ENCODE data around the gene SLC25A11. TPM values are rescaled to one million over a fixed set of nuclear protein-coding genes. Genes with fewer than 3 reads are reported as not detected.

The SLC25A11 gene
- total RNA-seq, 1 donor from 2014 or later = 45.7 TPM

DNA sequence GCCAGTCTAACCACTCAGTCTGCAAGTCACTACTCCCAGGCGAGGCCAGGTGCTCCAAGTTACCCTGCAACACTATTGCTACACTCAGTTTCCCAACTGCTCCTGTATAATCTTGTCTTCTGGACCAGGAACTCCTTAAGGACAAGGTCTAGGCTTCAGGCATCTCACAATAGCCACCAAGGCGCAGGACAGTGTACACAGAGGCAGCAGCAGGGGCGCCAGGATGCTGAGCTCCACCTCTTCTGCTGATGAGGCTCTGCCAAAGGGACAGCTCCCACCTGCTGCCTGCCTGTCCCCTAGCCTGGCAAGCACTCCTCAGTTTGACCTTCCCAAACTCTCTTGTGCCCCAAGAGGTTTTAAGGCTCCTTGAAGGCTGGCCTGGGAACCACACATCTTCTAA, 3.4 kb downstream of the SLC25A11 start:
- Histone ChIP-seq H3K27me3 (no peaks in the 10 kb centered on the region), H3K27ac (no peak overlapping the region), H3K4me3 (no peak overlapping the region), H3K4me1 (peaks cover 36% of the 10 kb centered on the region), H3K36me3 (peaks cover 0 to 20% of the 10 kb centered on the region in 2 donors), H3K9me3 (no peaks in the 10 kb centered on the region)
- TF ChIP-seq POLR2A (IDR thresholded peaks at IDR 0.05) = no peak
- TF ChIP-seq CTCF (IDR thresholded peaks at IDR 0.05) = no peak
- TF ChIP-seq POLR2AphosphoS5 (IDR thresholded peaks at IDR 0.05; ENCODE audit: insufficient read depth in 1 of 2, low read depth in 1 of 2) = no peak
- intact Hi-C loops (cut with DNase I) = no loop called here
- DNase-seq (ENCODE audit: extremely low spot score in 2 of 2) = no peak

GRCh38 chr17:4935650-4936049, 4.2 kb downstream of the SLC25A11 start:
- H3K36me3 ChIP-seq = peaks cover 0 to 20% of the 10 kb centered on the region in 2 donors
- intact Hi-C loops (cut with DNase I) = no loop called here
- DNase-seq (ENCODE audit: extremely low spot score in 2 of 2) = no peak
- H3K4me3 ChIP-seq = no peak overlapping the region
- H3K4me1 ChIP-seq = peaks cover 28% of the 10 kb centered on the region
- TF ChIP-seq POLR2AphosphoS5 (IDR thresholded peaks at IDR 0.05; ENCODE audit: insufficient read depth in 1 of 2, low read depth in 1 of 2) = no peak
- no peak for TF ChIP-seq POLR2A (IDR thresholded peaks at IDR 0.05)
- no peak for TF ChIP-seq CTCF (IDR thresholded peaks at IDR 0.05)
- no peak overlapping the region for H3K27ac ChIP-seq
- no peaks in the 10 kb centered on the region for H3K27me3 ChIP-seq
- H3K9me3 ChIP-seq = no peaks in the 10 kb centered on the region

- intact Hi-C loops (cut with DNase I) = no loop called here
- H3K9me3 ChIP-seq = no peaks in the 10 kb centered on the region
- H3K36me3 ChIP-seq = peaks cover 0 to 20% of the 10 kb centered on the region in 2 donors
- no peak overlapping the region for H3K4me3 ChIP-seq
- peaks cover 27% of the 10 kb centered on the region for H3K4me1 ChIP-seq
- TF ChIP-seq CTCF (IDR thresholded peaks at IDR 0.05) = no peak
- H3K27me3 ChIP-seq = no peaks in the 10 kb centered on the region
- DNase-seq (ENCODE audit: extremely low spot score in 2 of 2) = no peak
- no peak overlapping the region for H3K27ac ChIP-seq
Measured at GRCh38 chr17:4934173-4934979, 5.5 kb downstream of the SLC25A11 start.

DNA sequence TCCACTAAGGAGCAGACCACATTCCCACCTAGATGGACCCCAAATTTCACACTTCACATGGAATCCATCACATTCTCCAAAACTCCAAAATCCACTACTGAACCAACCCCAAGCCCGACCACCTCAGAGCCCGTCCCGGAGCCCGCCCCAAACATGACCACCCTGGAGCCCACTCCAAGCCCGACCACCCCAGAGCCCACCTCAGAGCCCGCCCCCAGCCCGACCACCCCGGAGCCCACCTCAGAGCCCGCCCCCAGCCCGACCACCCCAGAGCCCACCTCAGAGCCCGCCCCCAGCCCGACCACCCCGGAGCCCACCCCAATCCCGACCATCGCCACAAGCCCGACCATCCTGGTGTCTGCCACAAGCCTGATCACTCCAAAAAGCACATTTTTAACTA, 6.2 kb downstream of the SLC25A11 start:
- intact Hi-C loops (cut with DNase I) = no loop called here
- H3K4me3 ChIP-seq = no peak overlapping the region
- peaks cover 0 to 20% of the 10 kb centered on the region in 2 donors for H3K36me3 ChIP-seq
- H3K27me3 ChIP-seq = no peaks in the 10 kb centered on the region
- no peak for DNase-seq (ENCODE audit: extremely low spot score in 2 of 2)
- H3K27ac ChIP-seq = no peak overlapping the region
- no peak for TF ChIP-seq CTCF (IDR thresholded peaks at IDR 0.05)
- no peak for TF ChIP-seq POLR2A (IDR thresholded peaks at IDR 0.05)
- TF ChIP-seq POLR2AphosphoS5 (IDR thresholded peaks at IDR 0.05; ENCODE audit: insufficient read depth in 1 of 2, low read depth in 1 of 2) = no peak
- peaks cover 19% of the 10 kb centered on the region for H3K4me1 ChIP-seq
- no peaks in the 10 kb centered on the region for H3K9me3 ChIP-seq

- no peak for TF ChIP-seq POLR2AphosphoS5 (IDR thresholded peaks at IDR 0.05; ENCODE audit: insufficient read depth in 1 of 2, low read depth in 1 of 2)
- no peak for TF ChIP-seq POLR2A (IDR thresholded peaks at IDR 0.05)
- no peak for TF ChIP-seq CTCF (IDR thresholded peaks at IDR 0.05)
- Histone ChIP-seq H3K4me1 (peaks cover 10% of the 10 kb centered on the region), H3K9me3 (no peaks in the 10 kb centered on the region), H3K36me3 (peaks cover 0 to 14% of the 10 kb centered on the region in 2 donors), H3K27ac (no peak overlapping the region), H3K4me3 (no peak overlapping the region), H3K27me3 (no peaks in the 10 kb centered on the region)
- DNase-seq (ENCODE audit: extremely low spot score in 2 of 2) = no peak
- intact Hi-C loops (cut with DNase I) = no loop called here
Measured at GRCh38 chr17:4932756-4933155, 7.1 kb downstream of the SLC25A11 start.

Measured in vagina (tissue), 2 donors.